Coronary artery (tissue), 2 donors: ENCODE measurements around the gene EGFLAM.

Experiments
- DNase-seq: peaks from one replicate; pipeline ENCODE4 v3.0.0-alpha.2; 2017; ENCODE audit warnings: low spot score
- H3K27ac ChIP-seq, 2 donors: fragments of 200-600 bp; sonication (generic); one replicate each; pipeline ENCODE4 v1.5.1; 2016 to 2019
- H3K4me3 ChIP-seq: fragments of 200-600 bp; sonication (generic); 2 replicates; pipeline ENCODE4 v1.5.1; 2016; ENCODE audit warnings: mild to moderate bottlenecking, moderate library complexity
- CTCF ChIP-seq: fragments of 200-600 bp; sonication (generic); IDR thresholded peaks from one replicate; pipeline ENCODE4 v1.5.1; 2019; ENCODE audit warnings: antibody characterized with exemption

The EGFLAM gene

GRCh38 chr5:38347896-38348295, 89.5 kb downstream of the EGFLAM start:
- TF ChIP-seq CTCF = no peak
- DNase-seq = no peak
- no peak overlapping the region for H3K27ac ChIP-seq

GRCh38 chr5:38360323-38361061, 102.1 kb downstream of the EGFLAM start:
- no peak overlapping the region for H3K4me3 ChIP-seq
- TF ChIP-seq CTCF = no peak
- H3K27ac ChIP-seq = no peak overlapping the region
- no peak for DNase-seq

More at GRCh38 chr5:38347896-38348295, 89.5 kb downstream of the EGFLAM start:
- no peak overlapping the region for H3K4me3 ChIP-seq

- TF ChIP-seq CTCF = no peak
- no peak for DNase-seq
- no peak overlapping the region for H3K27ac ChIP-seq
- no peak overlapping the region for H3K4me3 ChIP-seq
These were observed 104.4 kb downstream of the EGFLAM start for GRCh38 chr5:38362713-38363112.

- no peak for DNase-seq
- no peak overlapping the region for H3K27ac ChIP-seq
- no peak overlapping the region for H3K4me3 ChIP-seq
- no peak for TF ChIP-seq CTCF
These were observed 106.5 kb downstream of the EGFLAM start for GRCh38 chr5:38364825-38365224.

GRCh38 chr5:38367410-38367809, 109.1 kb downstream of the EGFLAM start:
- Histone ChIP-seq H3K4me3 (no peak overlapping the region), H3K27ac (no peak overlapping the region)
- TF ChIP-seq CTCF = no peak
- DNase-seq = no peak

- no peak for TF ChIP-seq CTCF
- Histone ChIP-seq H3K27ac (no peak overlapping the region), H3K4me3 (no peak overlapping the region)
- no peak for DNase-seq
These were observed 109.6 kb downstream of the EGFLAM start for GRCh38 chr5:38367966-38368365.

- DNase-seq = no peak
- H3K27ac ChIP-seq = no peak overlapping the region
- no peak overlapping the region for H3K4me3 ChIP-seq
- TF ChIP-seq CTCF = no peak
These were observed 111.3 kb downstream of the EGFLAM start for GRCh38 chr5:38369692-38370091.
